B cell (primary cell): Measurements from ENCODE around the gene NKIRAS2. TPM values are rescaled to one million over a fixed set of nuclear protein-coding genes. Genes with fewer than 3 reads are reported as not detected.

Experiments used
- ATAC-seq: fragments of 200-7000 bp; cut with Tn5 transposase; one replicate; pipeline ENCODE4 v1.10.0; 2021; ENCODE audit warnings: low read depth, mild to moderate bottlenecking, moderate number of reproducible peaks, moderate library complexity
- CTCF ChIA-PET: fragments of 350-600 bp; sonication (Branson Sonifier 250); formaldehyde crosslinking; loops from one replicate; lab custom pipeline; 2021; ENCODE audit warnings: antibody characterized with exemption, inconsistent platforms; lab: Charles Lee
- POLR2A ChIA-PET: fragments of 350-600 bp; sonication (Branson Sonifier 250); formaldehyde crosslinking; loops from one replicate; lab custom pipeline; 2021; ENCODE audit warnings: antibody characterized with exemption; lab: Charles Lee
- DNase-seq: peaks from one replicate; pipeline ENCODE4 v3.0.0; 2013
- H2AFZ ChIP-seq: 2 replicates; pipeline ENCODE4 v1.6.1; 2012; ENCODE audit warnings: mild to moderate bottlenecking, low read depth, low read length; ENCODE audit not compliant: insufficient read depth, poor library complexity, severe bottlenecking
- H3K27ac ChIP-seq, 2 donors: 1 replicate in 1 of 2; 2 replicates in 1 of 2; pipeline ENCODE4 v1.5.1; 2012 to 2013; ENCODE audit warnings: low read length in 2 of 2, mild to moderate bottlenecking in 2 of 2, moderate library complexity in 1 of 2
- H3K27me3 ChIP-seq, 4 experiments: fragments of 200-600 bp in 1 of 4; sonication (generic) in 1 of 4; replicated peaks in 1 of 4; 1 replicate in 2 of 4; 2 replicates in 2 of 4; pipeline versions ENCODE4 v1.6.1 to v1.7.0; 2013 to 2016; ENCODE audit warnings: low read length in 3 of 4, mild to moderate bottlenecking in 2 of 4, mixed read lengths in 1 of 4, moderate library complexity in 1 of 4; ENCODE audit not compliant: insufficient read depth in 4 of 4, control insufficient read depth in 3 of 4; ENCODE audit errors: control extremely low read depth in 1 of 4
- H3K36me3 ChIP-seq, 2 experiments: replicated peaks in 1 of 2; 1 replicate in 1 of 2; 2 replicates in 1 of 2; pipeline versions ENCODE4 v1.6.1 to v1.7.1; 2013; ENCODE audit warnings: low read length in 1 of 2; ENCODE audit not compliant: insufficient read depth in 2 of 2, control insufficient read depth in 1 of 2; ENCODE audit errors: control extremely low read depth in 1 of 2, extremely low read depth in 1 of 2
- H3K4me1 ChIP-seq, 2 donors: fragments of 200-600 bp in 1 of 2; sonication (generic) in 1 of 2; 1 replicate in 1 of 2; 2 replicates in 1 of 2; pipeline versions ENCODE4 v1.5.1 to v1.6.1; 2013 to 2017; ENCODE audit warnings: low read length in 2 of 2; ENCODE audit not compliant: control insufficient read depth in 2 of 2, insufficient read depth in 2 of 2
- H3K4me2 ChIP-seq: replicated peaks from 2 replicates; pipeline ENCODE3; 2012; ENCODE audit warnings: mild to moderate bottlenecking, low read depth, low read length; ENCODE audit not compliant: poor library complexity, severe bottlenecking
- H3K4me3 ChIP-seq, 5 experiments: fragments of 200-600 bp in 1 of 5; sonication (generic) in 1 of 5; 1 replicate in 3 of 5; 2 replicates in 2 of 5; pipeline versions ENCODE4 v1.5.1 to v1.7.0; 2011 to 2016; ENCODE audit warnings: low read length in 4 of 5, mild to moderate bottlenecking in 4 of 5, low read depth in 2 of 5, control low read depth in 1 of 5, moderate library complexity in 1 of 5; ENCODE audit not compliant: insufficient read depth in 1 of 5; ENCODE audit errors: control extremely low read depth in 1 of 5, extremely low read depth in 1 of 5
- H3K79me2 ChIP-seq: fragments of 200-600 bp; sonication (generic); one replicate; pipeline ENCODE4 v1.6.0; 2016; ENCODE audit warnings: low read length; ENCODE audit not compliant: control insufficient read depth, insufficient read depth
- H3K9ac ChIP-seq: fragments of 200-600 bp; sonication (generic); 2 replicates; pipeline ENCODE4 v1.6.1; 2017; ENCODE audit warnings: mild to moderate bottlenecking, low read length, moderate library complexity
- H3K9me3 ChIP-seq, 3 donors: one replicate each; pipeline versions ENCODE4 v1.6.1 to v1.7.1; 2013; ENCODE audit warnings: low read length in 2 of 3; ENCODE audit not compliant: control insufficient read depth in 2 of 3, insufficient read depth in 1 of 3; ENCODE audit errors: control extremely low read depth in 1 of 3
- H4K20me1 ChIP-seq: 2 replicates; pipeline ENCODE4 v1.6.0; 2012; ENCODE audit warnings: mild to moderate bottlenecking, low read length; ENCODE audit not compliant: insufficient read depth, control insufficient read depth, poor library complexity, severe bottlenecking
- H3K27ac Mint-ChIP-seq: one replicate; pipeline ENCODE4 v1.8.0; 2021; ENCODE audit warnings: mixed read lengths
- H3K27me3 Mint-ChIP-seq: one replicate; pipeline ENCODE4 v1.8.0; 2021; ENCODE audit warnings: mixed read lengths
- H3K4me1 Mint-ChIP-seq: one replicate; pipeline ENCODE4 v1.8.0; 2021; ENCODE audit warnings: mixed read lengths
- H3K4me3 Mint-ChIP-seq: one replicate; pipeline ENCODE4 v1.8.0; 2021; ENCODE audit warnings: mixed read lengths
- H3K9me3 Mint-ChIP-seq: one replicate; pipeline ENCODE4 v1.8.0; 2022; ENCODE audit warnings: mixed read lengths; ENCODE audit not compliant: insufficient read depth
- CTCF ChIP-seq: fragments of 200-600 bp; IDR thresholded peaks from one replicate; pipeline ENCODE4 v1.8.0; 2022; ENCODE audit warnings: antibody characterized with exemption, mild to moderate bottlenecking
- EZH2 ChIP-seq: IDR thresholded peaks from 2 replicates; pipeline ENCODE4 v1.6.1; 2012; ENCODE audit warnings: borderline replicate concordance, low read depth, mild to moderate bottlenecking, moderate library complexity, low read length; ENCODE audit not compliant: insufficient read depth, poor library complexity, severe bottlenecking
- WGBS: methylation state at CpG from one replicate; pipeline ENCODE4 v1.1.5; 2013; ENCODE audit warnings: missing lambda C conversion rate; ENCODE audit not compliant: insufficient coverage; 5-methylcytosine and 5-hydroxymethylcytosine counted together
- intact Hi-C: fragments of 100-400 bp; cut with micrococcal nuclease; formaldehyde crosslinking; loops from one replicate; pipeline ENCODE4 v1.10.0; 2022
- polyA plus RNA-seq: library from polyadenylated mRNA; depleted of rRNA; stranded (reverse); fragments of >200 nt; gene quantifications from 2 replicates; pipeline ENCODE4 v1.2.3, GENCODE V29; 2012
- total RNA-seq, 2 donors: library from RNA; stranded (reverse); fragments of 120-200 nt in 1 of 2; gene quantifications; 1 replicate in 1 of 2; 2 replicates in 1 of 2; pipeline versions ENCODE4 v1.2.3 to v1.2.4, GENCODE V29; 2013 to 2022

The NKIRAS2 gene
- total and polyA plus RNA-seq, 2 donors (not counting 1 experiment from before 2014, with no cell fraction given), result 22.0 to 29.2 TPM

GRCh38 chr17:41972571-41973407, 47.1 kb upstream of the NKIRAS2 start:
- POLR2A ChIA-PET, result interaction anchor here (0.5 to 1.4 kb wide), 6 partner anchors 12 to 417 kb away, joined by 3 to 5 read pairs (median 3); partner anchors contain the start of genes DHX58, DNAJC7 and NKIRAS2
- DNase-seq (peak; percentile 60), ATAC-seq (peak; percentile 95)
- Histone ChIP-seq H4K20me1 (peaks cover 33% of the 10 kb centered on the region), H3K4me3 (no peak overlapping the region), H3K36me3 (peaks cover 8 to 67% of the 10 kb centered on the region in 2 experiments), H3K4me2 (peak overlapping the region; percentile 31), H2AFZ (no peak overlapping the region), H3K4me1 (peaks cover 12 to 48% of the 10 kb centered on the region in 2 donors), H3K79me2 (peaks cover 28% of the 10 kb centered on the region), H3K9me3 (peaks cover 0 to 3% (median 0%) of the 10 kb centered on the region in 3 donors), H3K27ac (peak overlapping the region; percentile 23 to 47), H3K9ac (no peak overlapping the region), H3K27me3 (no peaks in the 10 kb centered on the region)
- Mint-ChIP-seq H3K9me3 (no peaks in the 10 kb centered on the region), H3K27ac (peak overlapping the region; percentile 76), H3K4me1 (peaks cover 45% of the 10 kb centered on the region), H3K27me3 (no peaks in the 10 kb centered on the region), H3K4me3 (peak overlapping the region; percentile 38)
- 65% methylated on average over 18 of the region's 22 CpGs for WGBS
- CTCF ChIA-PET, result interaction anchor here (0.7 to 3.2 kb wide), 9 partner anchors 9 to 554 kb away, joined by 3 to 17 read pairs (median 4); partner anchors contain the start of genes DHX58 and DNAJC7
- intact Hi-C loops, result no loop called here
- TF ChIP-seq CTCF (no peak), EZH2 (no peak)
